ENCODE results near the gene HECA. TPM values are rescaled to one million over a fixed set of nuclear protein-coding genes. Genes with fewer than 3 reads are reported as not detected.
"Not testable (repeated sequence)": the region's sequence is repeated elsewhere in the genome, so short reads cannot be mapped to it uniquely, and the experiment has no call there.

Gene HECA
- polyA plus RNA-seq, 3 donors = 2.1 to 28.7 (median 3.3) TPM

- TF ChIP-seq CTCF (IDR thresholded peaks at IDR 0.05) = no peak
- peak overlapping the region; percentile 76 for H3K4me2 ChIP-seq (replicated peaks; ENCODE audit: extremely low read depth, low read length, poor library complexity, severe bottlenecking)
- peaks cover 66% of the 10 kb centered on the region for H4K20me1 ChIP-seq (ENCODE audit: insufficient read depth, low read length)
- Mint-ChIP-seq H3K9me3 (peaks cover 2 to 12% (median 5%) of the 10 kb centered on the region in 7 donors), H3K4me1 (peaks cover 51% of the 10 kb centered on the region), H3K27ac (peak overlapping the region in 3 of 7 donors; percentile 10 to 54 (median 27)), H3K36me3 (peaks cover 20 to 31% of the 10 kb centered on the region in 2 donors), H3K27me3 (ENCODE audit: low read depth in 3 of 3) (peaks cover 0 to 4% (median 0%) of the 10 kb centered on the region in 3 donors), H3K4me3 (peak overlapping the region; percentile 93 to 96)
- H3K27me3 ChIP-seq (ENCODE audit: control insufficient read depth in 2 of 2, insufficient read depth in 2 of 2, low read length in 2 of 2) = no peaks in the 10 kb centered on the region
- no peak overlapping the region for H3K27ac ChIP-seq (ENCODE audit: low read depth in 1 of 2, low read length in 2 of 2)
- WGBS (ENCODE audit: insufficient coverage) = no CpG with 5 or more reads among the region's 2 CpGs
- no peaks in the 10 kb centered on the region for H3K9me3 ChIP-seq (replicated peaks in 1 of 2; ENCODE audit: control insufficient read depth in 1 of 2, insufficient read depth in 1 of 2, low read length in 2 of 2)
- no peak overlapping the region for H2AFZ ChIP-seq (ENCODE audit: insufficient read depth, low read depth, low read length, poor library complexity, severe bottlenecking)
- H3K4me3 ChIP-seq (replicated peaks in 1 of 3; ENCODE audit: low read depth in 2 of 3, low read length in 3 of 3) = peak overlapping the region in 1 of 3 experiments; percentile 94
- DNase-seq = no peak
- H3K79me2 ChIP-seq (ENCODE audit: insufficient read depth, low read length) = peaks cover 71% of the 10 kb centered on the region
- no peak overlapping the region for H3K9ac ChIP-seq (ENCODE audit: insufficient read depth, low read length, poor library complexity, severe bottlenecking)
- peaks cover 34 to 51% of the 10 kb centered on the region in 2 donors for H3K4me1 ChIP-seq (ENCODE audit: control insufficient read depth in 1 of 2, insufficient read depth in 2 of 2, low read length in 2 of 2)
- peaks cover 0 to 11% of the 10 kb centered on the region in 2 donors for H3K36me3 ChIP-seq (replicated peaks in 1 of 2; ENCODE audit: control insufficient read depth in 1 of 2, insufficient read depth in 2 of 2, low read length in 2 of 2)
- intact Hi-C loops (cut with micrococcal nuclease) = loop anchor here (5.0 to 10.0 kb wide), 7 partner anchors 35 to 627 kb away; partner anchors contain the start of genes ABRACL (in 2 of the 2), CITED2 (in 2 of the 2) and CCDC28A (in 1 of the 2)
These were observed 2.8 kb downstream of the HECA start for GRCh38 chr6:139137706-139138105.

GRCh38 chr6:139140854-139141253 is 6.0 kb downstream of the HECA start:
- Mint-ChIP-seq H3K4me1 (peaks cover 66% of the 10 kb centered on the region), H3K36me3 (peaks cover 20 to 35% of the 10 kb centered on the region in 2 donors), H3K9me3 (peaks cover 2 to 12% (median 5%) of the 10 kb centered on the region in 7 donors)
- H3K9ac ChIP-seq (ENCODE audit: insufficient read depth, low read length, poor library complexity, severe bottlenecking); H2AFZ ChIP-seq (ENCODE audit: insufficient read depth, low read depth, low read length, poor library complexity, severe bottlenecking); H3K27ac ChIP-seq (ENCODE audit: low read depth in 1 of 2, low read length in 2 of 2); H3K27me3 Mint-ChIP-seq (ENCODE audit: low read depth in 3 of 3); intact Hi-C loops (cut with micrococcal nuclease); H3K4me3 ChIP-seq (replicated peaks in 1 of 3; ENCODE audit: low read depth in 2 of 3, low read length in 3 of 3); H3K9me3 ChIP-seq (replicated peaks in 1 of 2; ENCODE audit: control insufficient read depth in 1 of 2, insufficient read depth in 1 of 2, low read length in 2 of 2); H3K27me3 ChIP-seq (ENCODE audit: control insufficient read depth in 2 of 2, insufficient read depth in 2 of 2, low read length in 2 of 2); H3K4me2 ChIP-seq (replicated peaks; ENCODE audit: extremely low read depth, low read length, poor library complexity, severe bottlenecking); H3K27ac Mint-ChIP-seq; H3K4me3 Mint-ChIP-seq; DNase-seq: not testable (repeated sequence)
- peaks cover 23 to 57% of the 10 kb centered on the region in 2 donors for H3K4me1 ChIP-seq (ENCODE audit: control insufficient read depth in 1 of 2, insufficient read depth in 2 of 2, low read length in 2 of 2)
- peaks cover 99% of the 10 kb centered on the region for H3K79me2 ChIP-seq (ENCODE audit: insufficient read depth, low read length)
- WGBS (ENCODE audit: insufficient coverage) = 96% methylated on average over 4 of the region's 12 CpGs
- H4K20me1 ChIP-seq (ENCODE audit: insufficient read depth, low read length) = peaks cover 97% of the 10 kb centered on the region
- peaks cover 0 to 11% of the 10 kb centered on the region in 2 donors for H3K36me3 ChIP-seq (replicated peaks in 1 of 2; ENCODE audit: control insufficient read depth in 1 of 2, insufficient read depth in 2 of 2, low read length in 2 of 2)
